Keratinocyte (primary cell): ENCODE measurements around the gene NR6A1.

Experiments used
- CTCF ChIP-seq, 3 experiments: IDR thresholded peaks in 1 of 3; conservative IDR thresholded peaks in 1 of 3; optimal IDR thresholded peaks in 1 of 3; 2 replicates in 2 of 3; 3 replicates in 1 of 3; pipeline versions ENCODE3 to v1.5.1; 2011; ENCODE audit warnings: low read length in 3 of 3, mild to moderate bottlenecking in 3 of 3, moderate library complexity in 2 of 3, control low read depth in 1 of 3, inconsistent platforms in 1 of 3; ENCODE audit not compliant: insufficient read depth in 2 of 3; ENCODE audit errors: extremely low read depth in 1 of 3
- EZH2 ChIP-seq: IDR thresholded peaks from one replicate; pipeline ENCODE4 v1.6.1; 2012; ENCODE audit warnings: inconsistent platforms, mild to moderate bottlenecking, low read length, moderate library complexity

GRCh38 chr9:124618476-124618875 lies 152.6 kb downstream of the NR6A1 start:
- TF ChIP-seq EZH2 = no peak
- no peak for TF ChIP-seq CTCF (optimal IDR thresholded peaks at IDR 0.05 in 1 of 3, IDR thresholded peaks at IDR 0.05 in 1 of 3, conservative IDR thresholded peaks at IDR 0.05 in 1 of 3; ENCODE audit: extremely low read depth in 1 of 3, insufficient read depth in 2 of 3, low read length in 3 of 3)
